CD4-positive, alpha-beta T cell treated with Interleukin-21 for 1 hour (primary cell): Measurements from ENCODE around the gene TMED6.
"Not testable (repeated sequence)": the region's sequence is repeated elsewhere in the genome, so short reads cannot be mapped to it uniquely, and the experiment has no call there.

ENCODE experiments used
- DNase-seq: peaks from one replicate; pipeline ENCODE4 v3.0.0-alpha.2; 2020

Gene TMED6

GRCh38 chr16:69351309-69352027 is at the start of gene TMED6:
Gene TMED6, minus strand, starts transcription at chr16:69351786. Its CDS starts 33 bp downstream, at chr16:69351753.
- DNase-seq = no peak

GRCh38 chr16:69399361-69399760 is 47.8 kb upstream of the TMED6 start:
- no peak for DNase-seq

GRCh38 chr16:69397821-69398521 is 46.4 kb upstream of the TMED6 start:
- DNase-seq = no peak

- peak; percentile 79 for DNase-seq
These were observed 44.8 kb upstream of the TMED6 start for GRCh38 chr16:69396187-69397061.

GRCh38 chr16:69395859-69396186 is 44.2 kb upstream of the TMED6 start:
- DNase-seq = no peak

- DNase-seq = no peak
These were observed 42.6 kb upstream of the TMED6 start for GRCh38 chr16:69393898-69394849.

GRCh38 chr16:69386596-69386995 is 35.0 kb upstream of the TMED6 start:
- no peak for DNase-seq

- no peak for DNase-seq
These were observed 33.4 kb upstream of the TMED6 start for GRCh38 chr16:69384974-69385373.

- DNase-seq = no peak
These were observed 30.8 kb upstream of the TMED6 start for GRCh38 chr16:69382421-69382820.

- DNase-seq = no peak
These were observed 29.6 kb upstream of the TMED6 start for GRCh38 chr16:69381231-69381630.

GRCh38 chr16:69378760-69379159 is 27.2 kb upstream of the TMED6 start:
- DNase-seq = no peak

GRCh38 chr16:69378036-69378435 is 26.4 kb upstream of the TMED6 start:
- no peak for DNase-seq

- DNase-seq = no peak
These were observed 24.9 kb upstream of the TMED6 start for GRCh38 chr16:69376393-69377059.

- DNase-seq = no peak
These were observed 21.4 kb upstream of the TMED6 start for GRCh38 chr16:69373019-69373418.

GRCh38 chr16:69371564-69371963 is 20.0 kb upstream of the TMED6 start:
- no peak for DNase-seq

- no peak for DNase-seq
These were observed 17.3 kb upstream of the TMED6 start for GRCh38 chr16:69368866-69369265.

GRCh38 chr16:69367980-69368379 is 16.4 kb upstream of the TMED6 start:
- no peak for DNase-seq

GRCh38 chr16:69366431-69366830 is 14.8 kb upstream of the TMED6 start:
- no peak for DNase-seq

GRCh38 chr16:69365901-69366300 is 14.3 kb upstream of the TMED6 start:
- DNase-seq = no peak

- no peak for DNase-seq
These were observed 12.5 kb upstream of the TMED6 start for GRCh38 chr16:69364088-69364487.

GRCh38 chr16:69363281-69363717 is 11.7 kb upstream of the TMED6 start:
- DNase-seq = no peak

GRCh38 chr16:69360070-69360469 is 8.5 kb upstream of the TMED6 start:
- DNase-seq = not testable (repeated sequence)
